C4-2B (cell line): ENCODE data around the gene ANKRD11.

ENCODE experiments used
- H3K27ac ChIP-seq: fragments of 450-650 bp; 2 replicates; pipeline ENCODE4 v1.5.1; 2017
- ZFX ChIP-seq: fragments of 450-650 bp; IDR thresholded peaks from 2 replicates; pipeline ENCODE4 v1.6.1; 2017
- TF ChIP-seq, protein P1 (sequence below): fragments of 450-650 bp; conservative IDR thresholded peaks from 2 replicates; pipeline ENCODE4 v1.5.1; 2017; ENCODE audit warnings: mild to moderate bottlenecking

Gene ANKRD11

DNA sequence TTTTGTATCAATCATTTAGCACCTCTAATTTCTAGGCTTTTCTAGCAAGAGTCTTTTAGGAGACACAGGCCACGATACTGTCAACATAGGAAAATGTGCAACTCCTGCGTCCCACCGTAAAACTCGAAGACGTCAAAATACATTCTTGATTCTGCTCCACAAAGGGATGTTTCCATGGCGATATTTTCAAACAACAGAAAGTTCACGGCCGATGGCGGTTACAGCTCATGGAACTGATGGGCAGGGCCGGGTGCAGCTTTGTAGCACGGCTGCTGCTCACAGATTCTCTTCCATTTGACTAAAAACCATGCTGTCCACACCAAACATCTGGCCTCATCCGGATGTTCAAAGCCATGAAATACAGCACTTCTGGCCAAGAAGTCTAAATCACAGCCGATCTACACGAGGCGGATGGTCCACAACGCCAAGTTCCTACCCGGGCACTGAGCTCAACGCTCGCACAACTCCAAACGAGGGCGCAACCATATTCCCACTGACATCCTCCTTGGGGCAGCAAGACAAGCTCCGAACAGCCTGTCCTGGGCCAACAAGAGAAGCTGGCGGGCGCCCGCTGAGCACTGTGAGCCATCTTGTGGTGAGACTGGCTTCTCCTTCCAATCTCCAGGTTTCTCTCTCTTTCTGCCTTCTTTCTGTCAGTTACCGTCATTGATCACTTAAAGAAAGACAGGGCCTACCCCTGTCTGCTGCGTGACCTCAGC, 193.0 kb downstream of the ANKRD11 start:
- no peak for TF ChIP-seq ZFX
- TF ChIP-seq, protein P1, sequence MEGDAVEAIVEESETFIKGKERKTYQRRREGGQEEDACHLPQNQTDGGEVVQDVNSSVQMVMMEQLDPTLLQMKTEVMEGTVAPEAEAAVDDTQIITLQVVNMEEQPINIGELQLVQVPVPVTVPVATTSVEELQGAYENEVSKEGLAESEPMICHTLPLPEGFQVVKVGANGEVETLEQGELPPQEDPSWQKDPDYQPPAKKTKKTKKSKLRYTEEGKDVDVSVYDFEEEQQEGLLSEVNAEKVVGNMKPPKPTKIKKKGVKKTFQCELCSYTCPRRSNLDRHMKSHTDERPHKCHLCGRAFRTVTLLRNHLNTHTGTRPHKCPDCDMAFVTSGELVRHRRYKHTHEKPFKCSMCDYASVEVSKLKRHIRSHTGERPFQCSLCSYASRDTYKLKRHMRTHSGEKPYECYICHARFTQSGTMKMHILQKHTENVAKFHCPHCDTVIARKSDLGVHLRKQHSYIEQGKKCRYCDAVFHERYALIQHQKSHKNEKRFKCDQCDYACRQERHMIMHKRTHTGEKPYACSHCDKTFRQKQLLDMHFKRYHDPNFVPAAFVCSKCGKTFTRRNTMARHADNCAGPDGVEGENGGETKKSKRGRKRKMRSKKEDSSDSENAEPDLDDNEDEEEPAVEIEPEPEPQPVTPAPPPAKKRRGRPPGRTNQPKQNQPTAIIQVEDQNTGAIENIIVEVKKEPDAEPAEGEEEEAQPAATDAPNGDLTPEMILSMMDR = no peak
- no peak overlapping the region for H3K27ac ChIP-seq

DNA sequence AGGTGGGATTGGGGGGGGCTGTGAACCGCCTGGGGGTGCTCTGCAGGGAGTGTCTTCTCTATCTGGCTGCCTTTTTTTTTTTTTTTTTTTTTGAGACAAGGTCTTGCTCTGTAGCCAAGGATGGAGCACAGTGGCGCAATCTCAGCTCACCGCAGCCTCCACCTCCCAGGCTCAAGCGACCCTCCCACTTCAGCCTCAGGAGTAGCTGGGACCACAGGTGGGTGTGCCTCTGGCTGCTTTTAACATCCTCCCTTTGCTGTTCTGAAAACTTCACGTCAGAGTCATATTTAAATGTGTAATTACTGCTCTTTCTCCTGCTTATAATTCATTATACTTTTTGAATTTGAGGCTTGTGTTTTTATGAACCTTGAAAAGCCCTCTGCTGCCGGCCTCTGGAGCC, 194.4 kb downstream of the ANKRD11 start:
- H3K27ac ChIP-seq = no peak overlapping the region

DNA sequence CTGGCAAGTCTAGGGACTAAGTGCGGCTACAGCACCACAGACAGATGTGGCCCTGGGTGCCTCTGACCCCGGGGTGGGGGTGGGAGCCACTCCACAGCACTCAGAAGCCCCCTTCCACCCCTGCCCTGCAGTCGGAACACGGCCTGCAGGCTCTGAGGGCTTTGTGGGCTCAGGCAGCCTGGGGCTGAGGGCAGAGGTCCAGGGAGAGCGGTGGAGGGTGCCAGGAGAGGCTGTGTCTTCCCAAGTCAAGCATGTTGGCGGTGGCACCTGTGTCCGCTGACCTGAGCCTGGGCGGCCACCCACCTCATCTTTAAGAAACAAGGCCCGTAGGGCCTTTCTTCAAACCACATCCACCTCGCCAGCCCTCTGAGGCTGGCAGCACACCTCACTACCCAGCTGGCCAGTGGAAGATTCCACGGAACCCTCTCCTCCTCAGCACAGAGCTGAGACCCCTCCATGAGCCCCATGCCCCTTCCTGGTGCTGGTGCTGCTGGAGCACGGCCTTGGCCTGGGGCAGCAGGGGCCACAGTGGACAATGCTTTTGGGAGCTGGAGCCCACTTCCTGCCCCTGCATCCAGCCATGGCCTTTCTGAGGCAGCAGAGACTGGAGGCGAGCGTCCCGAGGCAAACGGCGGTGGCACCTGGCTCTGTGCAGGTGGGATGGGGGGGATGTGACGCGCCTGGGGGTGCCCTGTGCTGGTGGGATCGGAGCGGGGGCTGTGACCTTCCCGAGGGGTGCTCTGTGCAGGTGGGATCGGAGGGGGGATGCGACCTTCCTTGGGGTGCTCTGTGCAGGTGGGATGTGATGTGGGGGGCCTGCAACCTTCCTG, 195.1 kb downstream of the ANKRD11 start:
- H3K27ac ChIP-seq = no peak overlapping the region
- TF ChIP-seq, protein P1 = no peak
- TF ChIP-seq ZFX = no peak

More for the DNA sequence above, 194.4 kb downstream of the ANKRD11 start:
- TF ChIP-seq ZFX = no peak
- TF ChIP-seq, protein P1 = no peak

DNA sequence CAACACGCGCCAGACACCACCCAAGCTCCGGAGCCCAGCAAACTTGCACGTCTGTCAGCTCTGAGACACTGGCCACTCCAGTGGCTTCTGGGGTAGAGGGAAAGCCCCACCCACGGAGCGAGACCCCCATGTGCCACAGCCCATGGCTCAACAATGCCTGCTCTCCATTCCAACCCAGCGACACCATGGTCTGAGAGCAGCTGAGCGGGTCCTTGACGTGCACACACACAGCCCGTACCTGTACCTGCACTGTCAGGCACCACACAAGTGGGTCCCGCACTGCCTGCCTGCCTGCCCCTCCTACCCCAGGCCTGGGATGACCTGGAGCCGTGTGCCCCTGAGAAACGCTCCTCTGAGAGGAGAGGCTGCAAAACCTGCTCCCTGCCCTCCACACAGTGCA, 195.9 kb downstream of the ANKRD11 start:
- no peak for TF ChIP-seq ZFX
- TF ChIP-seq, protein P1 = no peak

DNA sequence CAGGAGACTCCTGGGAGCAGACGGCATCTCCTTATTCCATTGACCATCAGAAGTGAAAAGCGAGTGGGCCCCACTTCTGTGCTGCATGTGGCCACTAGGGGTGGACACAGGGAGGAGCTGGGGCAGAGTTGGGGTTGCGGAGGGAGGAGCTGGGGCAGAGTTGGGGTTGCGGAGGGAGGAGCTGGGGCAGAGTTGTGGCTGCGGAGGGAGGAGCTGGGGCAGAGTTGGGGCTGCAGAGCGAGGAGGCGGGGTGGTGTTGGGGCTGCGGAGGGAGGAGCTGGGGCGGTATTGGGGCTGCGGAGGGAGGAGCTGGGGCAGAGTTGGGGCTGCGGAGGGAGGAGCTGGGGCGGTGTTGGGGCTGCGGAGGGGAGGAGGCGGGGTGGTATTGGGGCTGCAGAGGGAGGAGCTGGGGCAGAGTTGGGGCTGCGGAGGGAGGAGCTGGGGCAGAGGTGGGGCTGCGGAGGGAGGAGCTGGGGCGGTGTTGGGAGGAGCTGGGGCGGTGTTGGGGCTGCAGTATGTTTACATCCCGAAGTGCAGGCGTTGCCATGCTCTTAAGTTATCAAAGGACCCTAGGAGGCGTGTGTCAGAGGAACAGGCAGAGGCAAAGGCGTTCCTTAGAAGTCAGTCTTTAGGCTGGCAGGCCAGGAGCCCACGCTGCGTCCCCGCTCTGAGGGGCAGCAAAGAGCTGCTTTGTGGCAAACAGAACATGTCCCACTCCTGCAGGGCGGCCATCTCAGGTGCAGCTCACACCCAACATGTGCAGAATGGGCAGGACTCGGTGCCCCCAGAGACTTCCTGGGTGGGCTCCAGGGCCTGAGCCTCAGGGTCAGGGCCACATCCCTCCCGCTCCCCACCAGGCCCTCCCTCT, 196.9 kb downstream of the ANKRD11 start:
- H3K27ac ChIP-seq = no peak overlapping the region
- TF ChIP-seq, protein P1 = no peak; the same call in 1 of the 2 replicates
- no peak for TF ChIP-seq ZFX

More for the DNA sequence above, 195.9 kb downstream of the ANKRD11 start:
- no peak overlapping the region for H3K27ac ChIP-seq

DNA sequence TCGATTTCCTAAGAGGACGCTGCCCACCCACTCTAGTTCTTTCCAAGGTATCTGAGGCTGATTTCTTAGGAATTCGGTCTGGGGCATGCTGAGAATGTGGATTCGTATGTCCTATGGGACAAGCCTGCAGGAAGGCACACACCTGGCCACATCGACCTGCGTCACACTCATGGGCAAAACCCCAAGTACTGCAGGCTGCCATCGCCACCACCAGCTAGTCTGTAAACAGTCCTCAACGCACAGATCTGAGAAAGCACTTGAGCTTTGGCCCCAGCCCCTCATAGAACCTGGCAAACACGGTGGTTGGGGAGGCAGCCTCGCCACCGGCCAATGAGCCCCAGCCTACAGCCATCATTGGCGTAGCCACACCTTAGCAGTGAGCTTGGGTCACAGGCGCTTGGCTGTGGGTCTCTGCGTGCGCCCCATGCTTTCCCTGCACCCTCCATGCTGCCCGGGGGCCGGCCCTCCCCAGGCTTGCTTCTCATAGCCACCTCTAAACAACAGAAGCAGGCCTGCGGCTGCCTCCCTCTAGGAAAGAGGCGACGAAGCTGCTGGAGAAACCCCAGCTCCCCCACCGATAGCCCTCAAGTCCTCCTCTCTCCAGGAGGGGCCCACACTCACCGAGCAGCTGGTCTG, 197.8 kb downstream of the ANKRD11 start:
- TF ChIP-seq ZFX = no peak
- TF ChIP-seq, protein P1 = no peak
- H3K27ac ChIP-seq = no peak overlapping the region
